ENCODE results near the gene KCTD20.

KCTD20 gene

GRCh38 chr6:36499918-36500317 is 57.1 kb downstream of the KCTD20 start:
- DNase-seq, result no peak

GRCh38 chr6:36501686-36502085 is 58.9 kb downstream of the KCTD20 start:
- DNase-seq, result no peak

GRCh38 chr6:36504181-36504580 is 61.4 kb downstream of the KCTD20 start:
- DNase-seq, result no peak

GRCh38 chr6:36504982-36505381 is 62.2 kb downstream of the KCTD20 start:
- DNase-seq, result no peak

- DNase-seq, result no peak
Observed at GRCh38 chr6:36505744-36506534, 63.1 kb downstream of the KCTD20 start.

- no peak for DNase-seq
Observed at GRCh38 chr6:36506611-36507010, 63.8 kb downstream of the KCTD20 start.

GRCh38 chr6:36508532-36508931 is 65.7 kb downstream of the KCTD20 start:
- DNase-seq, result no peak

GRCh38 chr6:36510365-36510764 is 67.6 kb downstream of the KCTD20 start:
- no peak for DNase-seq

GRCh38 chr6:36514554-36515456 is 72.0 kb downstream of the KCTD20 start:
- DNase-seq, result peak; percentile 14

GRCh38 chr6:36515844-36516243 is 73.0 kb downstream of the KCTD20 start:
- no peak for DNase-seq

- DNase-seq, result no peak
Observed at GRCh38 chr6:36516559-36516958, 73.8 kb downstream of the KCTD20 start.

GRCh38 chr6:36516988-36517387 is 74.2 kb downstream of the KCTD20 start:
- no peak for DNase-seq

- no peak for DNase-seq
Observed at GRCh38 chr6:36517408-36517807, 74.6 kb downstream of the KCTD20 start.

GRCh38 chr6:36519352-36519751 is 76.6 kb downstream of the KCTD20 start:
- no peak for DNase-seq

- DNase-seq, result no peak
Observed at GRCh38 chr6:36523451-36523850, 80.7 kb downstream of the KCTD20 start.

- DNase-seq, result no peak
Observed at GRCh38 chr6:36523936-36524499, 81.2 kb downstream of the KCTD20 start.

GRCh38 chr6:36524871-36525270 is 82.1 kb downstream of the KCTD20 start:
- no peak for DNase-seq

- DNase-seq, result no peak
Observed at GRCh38 chr6:36525346-36525745, 82.5 kb downstream of the KCTD20 start.

- no peak for DNase-seq
Observed at GRCh38 chr6:36526066-36526465, 83.3 kb downstream of the KCTD20 start.

- no peak for DNase-seq
Observed at GRCh38 chr6:36533321-36533720, 90.5 kb downstream of the KCTD20 start.

- DNase-seq, result no peak
Observed at GRCh38 chr6:36536873-36537547, 94.2 kb downstream of the KCTD20 start.

GRCh38 chr6:36539814-36540568 is 97.2 kb downstream of the KCTD20 start:
- DNase-seq, result no peak
